ENCODE results near the gene MAD1L1.
A peak's percentile ranks its signal among the peaks of the same experiment; 100 is the strongest.

The MAD1L1 gene

GRCh38 chr7:2080477-2080876 lies 152.3 kb downstream of the MAD1L1 start:
- no peaks in the 10 kb centered on the region for H3K27me3 ChIP-seq (replicated peaks in 2 of 5; ENCODE audit: control insufficient read depth in 4 of 5, insufficient read depth in 5 of 5, low read length in 4 of 5)
- ChIA-PET CTCF (no interaction called here), POLR2A (no interaction called here)
- H3K4me1 ChIP-seq (ENCODE audit: control extremely low read depth in 1 of 4, control insufficient read depth in 4 of 4, insufficient read depth in 4 of 4, low read length in 3 of 4), result peaks cover 0 to 27% (median 19%) of the 10 kb centered on the region in 4 experiments
- WGBS (ENCODE audit: insufficient coverage), result 100% methylated on average over 12 of the region's 14 CpGs
- no peaks in the 10 kb centered on the region for H3K9me3 ChIP-seq (ENCODE audit: control extremely low read depth in 1 of 5, control insufficient read depth in 4 of 5, insufficient read depth in 2 of 5, low read depth in 1 of 5, low read length in 4 of 5)
- peaks cover 0 to 33% (median 5%) of the 10 kb centered on the region in 4 experiments for H3K36me3 ChIP-seq (ENCODE audit: control insufficient read depth in 4 of 4, insufficient read depth in 4 of 4, low read length in 3 of 4)
- H3K4me3 ChIP-seq (ENCODE audit: control insufficient read depth in 1 of 7, extremely low read depth in 1 of 7, insufficient read depth in 4 of 7, low read depth in 2 of 7, low read length in 6 of 7), result no peak overlapping the region
- no peak for DNase-seq
- H3K27ac ChIP-seq (ENCODE audit: insufficient read depth in 1 of 2, low read depth in 1 of 2, low read length in 2 of 2, poor library complexity in 1 of 2, severe bottlenecking in 2 of 2), result no peak overlapping the region

GRCh38 chr7:2080060-2080387 lies 152.7 kb downstream of the MAD1L1 start:
- WGBS (ENCODE audit: insufficient coverage), result 70% methylated on average over 6 of the region's 6 CpGs
- Histone ChIP-seq H3K4me1 (ENCODE audit: control extremely low read depth in 1 of 4, control insufficient read depth in 4 of 4, insufficient read depth in 4 of 4, low read length in 3 of 4) (peaks cover 0 to 29% (median 19%) of the 10 kb centered on the region in 4 experiments), H3K4me3 (ENCODE audit: control insufficient read depth in 1 of 7, extremely low read depth in 1 of 7, insufficient read depth in 4 of 7, low read depth in 2 of 7, low read length in 6 of 7) (no peak overlapping the region), H3K9me3 (ENCODE audit: control extremely low read depth in 1 of 5, control insufficient read depth in 4 of 5, insufficient read depth in 2 of 5, low read depth in 1 of 5, low read length in 4 of 5) (no peaks in the 10 kb centered on the region), H3K27ac (ENCODE audit: insufficient read depth in 1 of 2, low read depth in 1 of 2, low read length in 2 of 2, poor library complexity in 1 of 2, severe bottlenecking in 2 of 2) (peak overlapping the region in 1 of 2 experiments; percentile 14), H3K36me3 (ENCODE audit: control insufficient read depth in 4 of 4, insufficient read depth in 4 of 4, low read length in 3 of 4) (peaks cover 0 to 34% (median 5%) of the 10 kb centered on the region in 4 experiments), H3K27me3 (replicated peaks in 2 of 5; ENCODE audit: control insufficient read depth in 4 of 5, insufficient read depth in 5 of 5, low read length in 4 of 5) (no peaks in the 10 kb centered on the region)
- DNase-seq, result no peak
- ChIA-PET POLR2A (no interaction called here), CTCF (no interaction called here)

- POLR2A ChIA-PET, result no interaction called here
- peak in 2 of 3 donors; percentile 69 to 81 for DNase-seq
Measured at GRCh38 chr7:2079332-2080059, 153.2 kb downstream of the MAD1L1 start.

GRCh38 chr7:2078899-2079298 lies 153.8 kb downstream of the MAD1L1 start:
- POLR2A ChIA-PET, result no interaction called here
- no peaks in the 10 kb centered on the region for H3K27me3 ChIP-seq (replicated peaks in 2 of 5; ENCODE audit: control insufficient read depth in 4 of 5, insufficient read depth in 5 of 5, low read length in 4 of 5)
- WGBS (ENCODE audit: insufficient coverage), result 96% methylated on average over 11 of the region's 15 CpGs
- H3K9me3 ChIP-seq (ENCODE audit: control extremely low read depth in 1 of 5, control insufficient read depth in 4 of 5, insufficient read depth in 2 of 5, low read depth in 1 of 5, low read length in 4 of 5), result no peaks in the 10 kb centered on the region
- peaks cover 0 to 31% (median 5%) of the 10 kb centered on the region in 4 experiments for H3K36me3 ChIP-seq (ENCODE audit: control insufficient read depth in 4 of 4, insufficient read depth in 4 of 4, low read length in 3 of 4)
- CTCF ChIA-PET, result no interaction called here
- H3K27ac ChIP-seq (ENCODE audit: insufficient read depth in 1 of 2, low read depth in 1 of 2, low read length in 2 of 2, poor library complexity in 1 of 2, severe bottlenecking in 2 of 2), result no peak overlapping the region
- peaks cover 0 to 27% (median 16%) of the 10 kb centered on the region in 4 experiments for H3K4me1 ChIP-seq (ENCODE audit: control extremely low read depth in 1 of 4, control insufficient read depth in 4 of 4, insufficient read depth in 4 of 4, low read length in 3 of 4)
- no peak for DNase-seq
- no peak overlapping the region for H3K4me3 ChIP-seq (ENCODE audit: control insufficient read depth in 1 of 7, extremely low read depth in 1 of 7, insufficient read depth in 4 of 7, low read depth in 2 of 7, low read length in 6 of 7)

More at GRCh38 chr7:2079332-2080059, 153.2 kb downstream of the MAD1L1 start:
- H3K9me3 ChIP-seq (ENCODE audit: control extremely low read depth in 1 of 5, control insufficient read depth in 4 of 5, insufficient read depth in 2 of 5, low read depth in 1 of 5, low read length in 4 of 5), result no peaks in the 10 kb centered on the region
- no peaks in the 10 kb centered on the region for H3K27me3 ChIP-seq (replicated peaks in 2 of 5; ENCODE audit: control insufficient read depth in 4 of 5, insufficient read depth in 5 of 5, low read length in 4 of 5)
- peaks cover 0 to 27% (median 18%) of the 10 kb centered on the region in 4 experiments for H3K4me1 ChIP-seq (ENCODE audit: control extremely low read depth in 1 of 4, control insufficient read depth in 4 of 4, insufficient read depth in 4 of 4, low read length in 3 of 4)
- 52% methylated on average over 22 of the region's 22 CpGs for WGBS (ENCODE audit: insufficient coverage)
- H3K36me3 ChIP-seq (ENCODE audit: control insufficient read depth in 4 of 4, insufficient read depth in 4 of 4, low read length in 3 of 4), result peaks cover 0 to 34% (median 5%) of the 10 kb centered on the region in 4 experiments
- H3K4me3 ChIP-seq (ENCODE audit: control insufficient read depth in 1 of 7, extremely low read depth in 1 of 7, insufficient read depth in 4 of 7, low read depth in 2 of 7, low read length in 6 of 7), result no peak overlapping the region
- H3K27ac ChIP-seq (ENCODE audit: insufficient read depth in 1 of 2, low read depth in 1 of 2, low read length in 2 of 2, poor library complexity in 1 of 2, severe bottlenecking in 2 of 2), result peak overlapping the region in 1 of 2 experiments; percentile 14
- CTCF ChIA-PET, result no interaction called here

- ChIA-PET POLR2A (no interaction called here), CTCF (no interaction called here)
- no peak for DNase-seq
- Histone ChIP-seq H3K4me1 (ENCODE audit: control extremely low read depth in 1 of 4, control insufficient read depth in 4 of 4, insufficient read depth in 4 of 4, low read length in 3 of 4) (peaks cover 0 to 24% (median 15%) of the 10 kb centered on the region in 4 experiments), H3K9me3 (ENCODE audit: control extremely low read depth in 1 of 5, control insufficient read depth in 4 of 5, insufficient read depth in 2 of 5, low read depth in 1 of 5, low read length in 4 of 5) (no peaks in the 10 kb centered on the region), H3K4me3 (ENCODE audit: control insufficient read depth in 1 of 7, extremely low read depth in 1 of 7, insufficient read depth in 4 of 7, low read depth in 2 of 7, low read length in 6 of 7) (no peak overlapping the region), H3K36me3 (ENCODE audit: control insufficient read depth in 4 of 4, insufficient read depth in 4 of 4, low read length in 3 of 4) (peaks cover 0 to 22% (median 5%) of the 10 kb centered on the region in 4 experiments), H3K27ac (ENCODE audit: insufficient read depth in 1 of 2, low read depth in 1 of 2, low read length in 2 of 2, poor library complexity in 1 of 2, severe bottlenecking in 2 of 2) (no peak overlapping the region), H3K27me3 (replicated peaks in 2 of 5; ENCODE audit: control insufficient read depth in 4 of 5, insufficient read depth in 5 of 5, low read length in 4 of 5) (no peaks in the 10 kb centered on the region)
- 95% methylated on average over 25 of the region's 27 CpGs for WGBS (ENCODE audit: insufficient coverage)
Measured at GRCh38 chr7:2076649-2077064, 156.1 kb downstream of the MAD1L1 start.

GRCh38 chr7:2075811-2076210 lies 156.9 kb downstream of the MAD1L1 start:
- Histone ChIP-seq H3K36me3 (ENCODE audit: control insufficient read depth in 4 of 4, insufficient read depth in 4 of 4, low read length in 3 of 4) (peaks cover 0 to 22% (median 5%) of the 10 kb centered on the region in 4 experiments), H3K27me3 (replicated peaks in 2 of 5; ENCODE audit: control insufficient read depth in 4 of 5, insufficient read depth in 5 of 5, low read length in 4 of 5) (no peaks in the 10 kb centered on the region), H3K4me1 (ENCODE audit: control extremely low read depth in 1 of 4, control insufficient read depth in 4 of 4, insufficient read depth in 4 of 4, low read length in 3 of 4) (peaks cover 0 to 24% (median 15%) of the 10 kb centered on the region in 4 experiments), H3K4me3 (ENCODE audit: control insufficient read depth in 1 of 7, extremely low read depth in 1 of 7, insufficient read depth in 4 of 7, low read depth in 2 of 7, low read length in 6 of 7) (no peak overlapping the region), H3K9me3 (ENCODE audit: control extremely low read depth in 1 of 5, control insufficient read depth in 4 of 5, insufficient read depth in 2 of 5, low read depth in 1 of 5, low read length in 4 of 5) (no peaks in the 10 kb centered on the region), H3K27ac (ENCODE audit: insufficient read depth in 1 of 2, low read depth in 1 of 2, low read length in 2 of 2, poor library complexity in 1 of 2, severe bottlenecking in 2 of 2) (no peak overlapping the region)
- POLR2A ChIA-PET, result no interaction called here
- DNase-seq, result no peak
- CTCF ChIA-PET, result no interaction called here
- WGBS (ENCODE audit: insufficient coverage), result 100% methylated on average over 15 of the region's 17 CpGs

GRCh38 chr7:2074691-2075090 lies 158.1 kb downstream of the MAD1L1 start:
- Histone ChIP-seq H3K9me3 (ENCODE audit: control extremely low read depth in 1 of 5, control insufficient read depth in 4 of 5, insufficient read depth in 2 of 5, low read depth in 1 of 5, low read length in 4 of 5) (no peaks in the 10 kb centered on the region), H3K4me1 (ENCODE audit: control extremely low read depth in 1 of 4, control insufficient read depth in 4 of 4, insufficient read depth in 4 of 4, low read length in 3 of 4) (peaks cover 0 to 19% (median 10%) of the 10 kb centered on the region in 4 experiments), H3K27ac (ENCODE audit: insufficient read depth in 1 of 2, low read depth in 1 of 2, low read length in 2 of 2, poor library complexity in 1 of 2, severe bottlenecking in 2 of 2) (no peak overlapping the region), H3K27me3 (replicated peaks in 2 of 5; ENCODE audit: control insufficient read depth in 4 of 5, insufficient read depth in 5 of 5, low read length in 4 of 5) (no peaks in the 10 kb centered on the region), H3K36me3 (ENCODE audit: control insufficient read depth in 4 of 4, insufficient read depth in 4 of 4, low read length in 3 of 4) (peaks cover 0 to 22% (median 5%) of the 10 kb centered on the region in 4 experiments), H3K4me3 (ENCODE audit: control insufficient read depth in 1 of 7, extremely low read depth in 1 of 7, insufficient read depth in 4 of 7, low read depth in 2 of 7, low read length in 6 of 7) (no peak overlapping the region)
- peak in 2 of 3 donors; percentile 57 to 72 for DNase-seq
- WGBS (ENCODE audit: insufficient coverage), result 67% methylated on average over 17 of the region's 17 CpGs
- CTCF ChIA-PET, result interaction anchor here (1.2 kb wide), 1 partner anchor 80 kb away, joined by 3 read pairs; no protein-coding TSS in a partner anchor
- POLR2A ChIA-PET, result no interaction called here

All from common myeloid progenitor, CD34-positive (primary cell).